HCT116 (cell line): ENCODE measurements around the gene DNLZ.

Source experiments
- CEBPB ChIP-seq: IDR thresholded peaks from 2 replicates; pipeline ENCODE4 v1.6.1; 2012; ENCODE audit warnings: low read depth
- EZH2 ChIP-seq: fragments of 200-600 bp; sonication (generic); IDR thresholded peaks from 2 replicates; pipeline ENCODE4 v1.6.1; 2017; ENCODE audit warnings: antibody characterized with exemption, mixed run types
- POLR2A ChIP-seq: IDR thresholded peaks from 2 replicates; pipeline ENCODE4 v1.7.0; 2011; ENCODE audit warnings: borderline replicate concordance; ENCODE audit not compliant: insufficient read depth, insufficient read length; ENCODE audit errors: extremely low read depth
- POLR2AphosphoS5 ChIP-seq: IDR thresholded peaks from 2 replicates; pipeline ENCODE4 v1.6.1; 2011; ENCODE audit warnings: mild to moderate bottlenecking, low read depth, low read length, moderate library complexity
- ZNF274 ChIP-seq: fragments of 200-500 bp; sonication (Bioruptor generic); IDR thresholded peaks from 2 replicates; pipeline ENCODE4 v1.6.1; 2014; ENCODE audit warnings: mild to moderate bottlenecking, low read depth, low read length, inconsistent platforms
- TF ChIP-seq, protein P1 (sequence below): IDR thresholded peaks from 2 replicates; pipeline ENCODE4 v1.6.1; 2012
- TF ChIP-seq, protein P2 (sequence below): IDR thresholded peaks from 2 replicates; pipeline ENCODE4 v1.6.1; 2011; ENCODE audit warnings: mild to moderate bottlenecking, low read length, moderate library complexity; ENCODE audit not compliant: insufficient replicate concordance; ENCODE audit errors: extremely low read depth
- TF ChIP-seq, protein P3 (sequence below), 3 experiments: fragments of 200-600 bp in 1 of 3; sonication (generic) in 1 of 3; IDR thresholded peaks in 2 of 3; conservative IDR thresholded peaks in 1 of 3; 2 replicates each; pipeline ENCODE4 v1.5.1; 2012 to 2017; ENCODE audit warnings: low read depth in 2 of 3, low read length in 2 of 3, antibody characterized with exemption in 1 of 3, borderline replicate concordance in 1 of 3, control low read depth in 1 of 3, mild to moderate bottlenecking in 1 of 3, mixed read lengths in 1 of 3, mixed run types in 1 of 3, moderate library complexity in 1 of 3; ENCODE audit not compliant: insufficient read depth in 1 of 3
- TF ChIP-seq, protein P4 (sequence below): IDR thresholded peaks from 2 replicates; pipeline ENCODE4 v1.6.1; 2012; ENCODE audit warnings: low read depth

DNA sequence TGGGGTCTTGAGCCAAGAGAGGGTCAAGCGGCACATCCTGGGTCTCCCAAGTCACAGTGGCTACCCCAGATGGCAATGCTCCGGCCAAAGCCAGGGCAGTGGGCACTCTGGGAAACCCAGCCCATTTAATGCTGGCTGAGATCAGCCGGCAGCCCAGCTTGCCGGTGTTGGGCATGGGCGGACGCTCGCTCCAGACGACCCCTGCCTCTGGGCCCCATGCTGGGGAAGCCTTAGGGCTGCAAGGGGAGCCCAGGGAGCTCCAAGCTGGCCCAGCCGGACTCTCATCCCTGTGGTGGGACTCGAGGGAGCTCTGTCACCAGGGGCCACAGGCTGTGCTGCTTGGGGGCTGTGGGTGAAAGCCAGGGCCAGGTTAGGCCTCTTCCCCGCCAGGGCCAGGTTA is 15.9 kb upstream of the DNLZ start:
- no peak for TF ChIP-seq ZNF274
- no peak for TF ChIP-seq POLR2A
- no peak for TF ChIP-seq POLR2AphosphoS5
- TF ChIP-seq, protein P1, sequence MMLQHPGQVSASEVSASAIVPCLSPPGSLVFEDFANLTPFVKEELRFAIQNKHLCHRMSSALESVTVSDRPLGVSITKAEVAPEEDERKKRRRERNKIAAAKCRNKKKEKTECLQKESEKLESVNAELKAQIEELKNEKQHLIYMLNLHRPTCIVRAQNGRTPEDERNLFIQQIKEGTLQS = no peak
- TF ChIP-seq, protein P2, sequence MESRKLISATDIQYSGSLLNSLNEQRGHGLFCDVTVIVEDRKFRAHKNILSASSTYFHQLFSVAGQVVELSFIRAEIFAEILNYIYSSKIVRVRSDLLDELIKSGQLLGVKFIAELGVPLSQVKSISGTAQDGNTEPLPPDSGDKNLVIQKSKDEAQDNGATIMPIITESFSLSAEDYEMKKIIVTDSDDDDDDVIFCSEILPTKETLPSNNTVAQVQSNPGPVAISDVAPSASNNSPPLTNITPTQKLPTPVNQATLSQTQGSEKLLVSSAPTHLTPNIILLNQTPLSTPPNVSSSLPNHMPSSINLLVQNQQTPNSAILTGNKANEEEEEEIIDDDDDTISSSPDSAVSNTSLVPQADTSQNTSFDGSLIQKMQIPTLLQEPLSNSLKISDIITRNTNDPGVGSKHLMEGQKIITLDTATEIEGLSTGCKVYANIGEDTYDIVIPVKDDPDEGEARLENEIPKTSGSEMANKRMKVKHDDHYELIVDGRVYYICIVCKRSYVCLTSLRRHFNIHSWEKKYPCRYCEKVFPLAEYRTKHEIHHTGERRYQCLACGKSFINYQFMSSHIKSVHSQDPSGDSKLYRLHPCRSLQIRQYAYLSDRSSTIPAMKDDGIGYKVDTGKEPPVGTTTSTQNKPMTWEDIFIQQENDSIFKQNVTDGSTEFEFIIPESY = no peak
- TF ChIP-seq, protein P3, sequence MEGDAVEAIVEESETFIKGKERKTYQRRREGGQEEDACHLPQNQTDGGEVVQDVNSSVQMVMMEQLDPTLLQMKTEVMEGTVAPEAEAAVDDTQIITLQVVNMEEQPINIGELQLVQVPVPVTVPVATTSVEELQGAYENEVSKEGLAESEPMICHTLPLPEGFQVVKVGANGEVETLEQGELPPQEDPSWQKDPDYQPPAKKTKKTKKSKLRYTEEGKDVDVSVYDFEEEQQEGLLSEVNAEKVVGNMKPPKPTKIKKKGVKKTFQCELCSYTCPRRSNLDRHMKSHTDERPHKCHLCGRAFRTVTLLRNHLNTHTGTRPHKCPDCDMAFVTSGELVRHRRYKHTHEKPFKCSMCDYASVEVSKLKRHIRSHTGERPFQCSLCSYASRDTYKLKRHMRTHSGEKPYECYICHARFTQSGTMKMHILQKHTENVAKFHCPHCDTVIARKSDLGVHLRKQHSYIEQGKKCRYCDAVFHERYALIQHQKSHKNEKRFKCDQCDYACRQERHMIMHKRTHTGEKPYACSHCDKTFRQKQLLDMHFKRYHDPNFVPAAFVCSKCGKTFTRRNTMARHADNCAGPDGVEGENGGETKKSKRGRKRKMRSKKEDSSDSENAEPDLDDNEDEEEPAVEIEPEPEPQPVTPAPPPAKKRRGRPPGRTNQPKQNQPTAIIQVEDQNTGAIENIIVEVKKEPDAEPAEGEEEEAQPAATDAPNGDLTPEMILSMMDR (IDR thresholded peaks at IDR 0.05 in 2 of 3, conservative IDR thresholded peaks at IDR 0.05 in 1 of 3; ENCODE audit: borderline replicate concordance in 1 of 3, insufficient read depth in 1 of 3, low read depth in 2 of 3, low read length in 2 of 3) = no peak
- no peak for TF ChIP-seq CEBPB
- TF ChIP-seq EZH2 = no peak
- TF ChIP-seq, protein P4, sequence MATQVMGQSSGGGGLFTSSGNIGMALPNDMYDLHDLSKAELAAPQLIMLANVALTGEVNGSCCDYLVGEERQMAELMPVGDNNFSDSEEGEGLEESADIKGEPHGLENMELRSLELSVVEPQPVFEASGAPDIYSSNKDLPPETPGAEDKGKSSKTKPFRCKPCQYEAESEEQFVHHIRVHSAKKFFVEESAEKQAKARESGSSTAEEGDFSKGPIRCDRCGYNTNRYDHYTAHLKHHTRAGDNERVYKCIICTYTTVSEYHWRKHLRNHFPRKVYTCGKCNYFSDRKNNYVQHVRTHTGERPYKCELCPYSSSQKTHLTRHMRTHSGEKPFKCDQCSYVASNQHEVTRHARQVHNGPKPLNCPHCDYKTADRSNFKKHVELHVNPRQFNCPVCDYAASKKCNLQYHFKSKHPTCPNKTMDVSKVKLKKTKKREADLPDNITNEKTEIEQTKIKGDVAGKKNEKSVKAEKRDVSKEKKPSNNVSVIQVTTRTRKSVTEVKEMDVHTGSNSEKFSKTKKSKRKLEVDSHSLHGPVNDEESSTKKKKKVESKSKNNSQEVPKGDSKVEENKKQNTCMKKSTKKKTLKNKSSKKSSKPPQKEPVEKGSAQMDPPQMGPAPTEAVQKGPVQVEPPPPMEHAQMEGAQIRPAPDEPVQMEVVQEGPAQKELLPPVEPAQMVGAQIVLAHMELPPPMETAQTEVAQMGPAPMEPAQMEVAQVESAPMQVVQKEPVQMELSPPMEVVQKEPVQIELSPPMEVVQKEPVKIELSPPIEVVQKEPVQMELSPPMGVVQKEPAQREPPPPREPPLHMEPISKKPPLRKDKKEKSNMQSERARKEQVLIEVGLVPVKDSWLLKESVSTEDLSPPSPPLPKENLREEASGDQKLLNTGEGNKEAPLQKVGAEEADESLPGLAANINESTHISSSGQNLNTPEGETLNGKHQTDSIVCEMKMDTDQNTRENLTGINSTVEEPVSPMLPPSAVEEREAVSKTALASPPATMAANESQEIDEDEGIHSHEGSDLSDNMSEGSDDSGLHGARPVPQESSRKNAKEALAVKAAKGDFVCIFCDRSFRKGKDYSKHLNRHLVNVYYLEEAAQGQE = no peak
